Mesendoderm (in vitro differentiated cells): ENCODE measurements around the gene CDK5RAP2.

Experiments
- DNase-seq: peaks from one replicate; pipeline ENCODE4 v3.0.0; 2013
- H2AK5ac ChIP-seq: 2 replicates; pipeline ENCODE4 v1.6.1; 2013; ENCODE audit warnings: low read length, inconsistent platforms
- H2BK120ac ChIP-seq: 2 replicates; pipeline ENCODE4 v1.6.1; 2013; ENCODE audit warnings: low read depth, mild to moderate bottlenecking, low read length, moderate library complexity, mixed read lengths
- H2BK15ac ChIP-seq: replicated peaks from 2 replicates; pipeline ENCODE4 v1.6.1; 2013; ENCODE audit warnings: low read depth, mild to moderate bottlenecking, moderate library complexity
- H2BK5ac ChIP-seq: 2 replicates; pipeline ENCODE4 v1.6.1; 2013; ENCODE audit warnings: low read length, inconsistent platforms
- H3K18ac ChIP-seq: 2 replicates; pipeline ENCODE4 v1.6.1; 2013; ENCODE audit warnings: mild to moderate bottlenecking, low read length, mixed read lengths
- H3K23ac ChIP-seq: one replicate; pipeline ENCODE4 v1.6.1; 2013; ENCODE audit warnings: low read length
- H3K27ac ChIP-seq: 2 replicates; pipeline ENCODE4 v1.5.1; 2013; ENCODE audit warnings: low read depth, mild to moderate bottlenecking, inconsistent platforms, low read length, moderate library complexity
- H3K27me3 ChIP-seq: 2 replicates; pipeline ENCODE4 v1.6.1; 2013; ENCODE audit warnings: low read length, control low read depth, mild to moderate bottlenecking, inconsistent platforms; ENCODE audit not compliant: insufficient read depth, poor library complexity
- H3K36me3 ChIP-seq: 2 replicates; pipeline ENCODE4 v1.6.1; 2013; ENCODE audit warnings: low read length, inconsistent platforms; ENCODE audit not compliant: control insufficient read depth, insufficient read depth
- H3K4ac ChIP-seq: one replicate; pipeline ENCODE4 v1.6.1; 2013; ENCODE audit warnings: low read depth, mild to moderate bottlenecking, low read length, moderate library complexity
- H3K4me1 ChIP-seq: 2 replicates; pipeline ENCODE4 v1.6.1; 2013; ENCODE audit warnings: low read depth, low read length, inconsistent platforms; ENCODE audit not compliant: control insufficient read depth
- H3K4me2 ChIP-seq: 2 replicates; pipeline ENCODE4 v1.6.1; 2013; ENCODE audit warnings: low read length
- H3K4me3 ChIP-seq: 2 replicates; pipeline ENCODE4 v1.5.1; 2013; ENCODE audit warnings: mild to moderate bottlenecking, low read length
- H3K56ac ChIP-seq: one replicate; pipeline ENCODE4 v1.6.1; 2013; ENCODE audit warnings: low read length
- H3K79me1 ChIP-seq: 2 replicates; pipeline ENCODE4 v1.6.1; 2013; ENCODE audit warnings: low read length, inconsistent platforms
- H3K79me2 ChIP-seq: 2 replicates; pipeline ENCODE4 v1.6.1; 2013; ENCODE audit warnings: mild to moderate bottlenecking, low read length; ENCODE audit not compliant: control insufficient read depth, insufficient read depth
- H3K9ac ChIP-seq: 2 replicates; pipeline ENCODE4 v1.6.1; 2013; ENCODE audit warnings: low read length, inconsistent platforms
- H4K5ac ChIP-seq: one replicate; pipeline ENCODE4 v1.6.1; 2013; ENCODE audit warnings: low read length
- H4K8ac ChIP-seq: one replicate; pipeline ENCODE4 v1.6.1; 2013; ENCODE audit warnings: low read depth, mild to moderate bottlenecking, control low read depth, low read length, moderate library complexity
- WGBS: extraction: QIAGEN DNeasy Blood & Tissue Kit; methylation state at CpG from one replicate; pipeline ENCODE4 v1.1.7; 2013; ENCODE audit warnings: low lambda C conversion rate, missing lambda C conversion rate; ENCODE audit not compliant: insufficient coverage; ENCODE audit errors: extremely low coverage; 5-methylcytosine and 5-hydroxymethylcytosine counted together

The CDK5RAP2 gene

DNA sequence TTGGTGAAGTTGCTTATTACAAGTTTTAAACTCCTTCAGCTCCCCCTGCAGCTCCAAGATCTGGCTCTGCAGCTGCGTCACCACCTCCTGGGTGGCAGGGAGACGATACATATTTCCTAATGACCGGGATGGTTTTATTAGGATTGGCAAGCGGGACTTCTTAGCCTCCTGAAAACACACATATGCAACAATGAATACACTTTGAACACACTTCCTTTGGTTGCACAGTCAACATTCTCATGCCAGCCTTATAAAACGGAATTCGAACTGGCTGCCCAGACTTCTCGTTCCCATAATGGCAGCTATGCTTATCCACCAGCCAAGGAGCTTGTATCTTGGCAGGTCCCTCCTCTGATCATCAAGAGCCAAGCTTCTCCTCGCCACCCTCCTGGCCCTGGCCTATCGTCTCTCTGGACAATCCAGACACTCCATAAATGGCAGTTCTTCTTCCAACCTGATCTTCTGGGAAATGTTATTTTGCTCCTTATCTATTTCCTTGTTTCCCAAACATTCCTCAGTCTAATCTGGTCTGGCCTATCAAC, 131.9 kb downstream of the CDK5RAP2 start:
- H3K18ac ChIP-seq: no peak overlapping the region
- no peak overlapping the region for H2AK5ac ChIP-seq
- no peak overlapping the region for H3K9ac ChIP-seq
- no peak overlapping the region for H3K56ac ChIP-seq
- H2BK5ac ChIP-seq: no peak overlapping the region
- no peak overlapping the region for H3K23ac ChIP-seq
- H3K4me2 ChIP-seq: no peak overlapping the region
- DNase-seq: peak; percentile 2
- H3K27me3 ChIP-seq: no peaks in the 10 kb centered on the region
- H3K27ac ChIP-seq: no peak overlapping the region
- no peak overlapping the region for H2BK120ac ChIP-seq
- H3K4ac ChIP-seq: no peak overlapping the region
- WGBS: no CpG with 5 or more reads among the region's 9 CpGs
- no peaks in the 10 kb centered on the region for H3K79me1 ChIP-seq
- no peaks in the 10 kb centered on the region for H3K4me1 ChIP-seq
- no peak overlapping the region for H4K8ac ChIP-seq
- H3K79me2 ChIP-seq: no peaks in the 10 kb centered on the region
- no peak overlapping the region for H2BK15ac ChIP-seq
- peaks cover 2% of the 10 kb centered on the region for H3K36me3 ChIP-seq
- H3K4me3 ChIP-seq: no peak overlapping the region
- no peak overlapping the region for H4K5ac ChIP-seq

DNA sequence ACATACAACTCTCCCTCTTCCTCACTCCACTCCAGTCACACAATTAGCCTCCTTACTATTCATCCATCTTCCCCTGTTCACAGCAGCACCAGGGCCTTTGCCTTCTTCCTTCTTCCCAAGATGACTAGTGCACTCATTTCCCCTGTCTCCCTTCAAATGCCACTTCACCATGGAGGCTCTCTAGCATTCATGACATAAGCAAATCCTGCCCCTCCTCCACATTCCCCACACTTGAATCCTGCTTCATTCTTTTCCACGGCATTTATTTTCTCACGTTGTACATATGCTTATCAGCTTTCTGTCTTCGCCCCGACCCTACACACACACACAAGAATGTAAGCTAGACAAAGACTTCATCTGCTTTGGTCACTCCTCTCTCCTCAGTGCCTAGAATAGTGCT, 133.3 kb downstream of the CDK5RAP2 start:
- Histone ChIP-seq H3K4ac (no peak overlapping the region), H3K4me2 (no peak overlapping the region), H4K8ac (no peak overlapping the region), H2BK15ac (no peak overlapping the region), H3K9ac (no peak overlapping the region), H3K27me3 (no peaks in the 10 kb centered on the region), H3K36me3 (peaks cover 2% of the 10 kb centered on the region), H3K27ac (no peak overlapping the region), H3K4me3 (no peak overlapping the region), H2AK5ac (no peak overlapping the region), H3K79me2 (no peaks in the 10 kb centered on the region), H2BK5ac (no peak overlapping the region), H3K18ac (no peak overlapping the region), H3K79me1 (no peaks in the 10 kb centered on the region), H3K4me1 (no peaks in the 10 kb centered on the region), H4K5ac (no peak overlapping the region), H2BK120ac (no peak overlapping the region), H3K56ac (no peak overlapping the region), H3K23ac (no peak overlapping the region)
- DNase-seq: peak; percentile 14
- WGBS: no CpG with 5 or more reads among the region's 4 CpGs

GRCh38 chr9:120443976-120444375, 136.0 kb downstream of the CDK5RAP2 start:
- Histone ChIP-seq H3K4ac (no peak overlapping the region), H3K4me2 (no peak overlapping the region), H2AK5ac (no peak overlapping the region), H3K79me2 (no peaks in the 10 kb centered on the region), H3K4me1 (no peaks in the 10 kb centered on the region), H3K18ac (no peak overlapping the region), H2BK5ac (no peak overlapping the region), H3K27me3 (no peaks in the 10 kb centered on the region), H4K5ac (no peak overlapping the region), H3K27ac (no peak overlapping the region), H4K8ac (no peak overlapping the region), H2BK120ac (no peak overlapping the region), H3K23ac (no peak overlapping the region), H3K36me3 (peaks cover 7% of the 10 kb centered on the region), H3K9ac (no peak overlapping the region), H3K56ac (no peak overlapping the region), H3K4me3 (no peak overlapping the region), H2BK15ac (no peak overlapping the region), H3K79me1 (no peaks in the 10 kb centered on the region)
- no peak for DNase-seq
- no CpG with 5 or more reads among the region's 3 CpGs for WGBS

GRCh38 chr9:120443489-120443888, 136.5 kb downstream of the CDK5RAP2 start:
- H3K23ac ChIP-seq: no peak overlapping the region
- no peaks in the 10 kb centered on the region for H3K4me1 ChIP-seq
- no peaks in the 10 kb centered on the region for H3K79me2 ChIP-seq
- no peak overlapping the region for H2AK5ac ChIP-seq
- H4K5ac ChIP-seq: no peak overlapping the region
- no peak overlapping the region for H3K27ac ChIP-seq
- H3K79me1 ChIP-seq: no peaks in the 10 kb centered on the region
- no peak overlapping the region for H2BK120ac ChIP-seq
- H3K9ac ChIP-seq: no peak overlapping the region
- H3K56ac ChIP-seq: no peak overlapping the region
- no peaks in the 10 kb centered on the region for H3K27me3 ChIP-seq
- no peak overlapping the region for H3K4ac ChIP-seq
- no peak overlapping the region for H2BK5ac ChIP-seq
- no peak overlapping the region for H3K4me2 ChIP-seq
- peaks cover 9% of the 10 kb centered on the region for H3K36me3 ChIP-seq
- H4K8ac ChIP-seq: no peak overlapping the region
- DNase-seq: no peak
- no CpG with 5 or more reads among the region's 2 CpGs for WGBS
- no peak overlapping the region for H3K4me3 ChIP-seq
- H2BK15ac ChIP-seq: no peak overlapping the region
- H3K18ac ChIP-seq: no peak overlapping the region

DNA sequence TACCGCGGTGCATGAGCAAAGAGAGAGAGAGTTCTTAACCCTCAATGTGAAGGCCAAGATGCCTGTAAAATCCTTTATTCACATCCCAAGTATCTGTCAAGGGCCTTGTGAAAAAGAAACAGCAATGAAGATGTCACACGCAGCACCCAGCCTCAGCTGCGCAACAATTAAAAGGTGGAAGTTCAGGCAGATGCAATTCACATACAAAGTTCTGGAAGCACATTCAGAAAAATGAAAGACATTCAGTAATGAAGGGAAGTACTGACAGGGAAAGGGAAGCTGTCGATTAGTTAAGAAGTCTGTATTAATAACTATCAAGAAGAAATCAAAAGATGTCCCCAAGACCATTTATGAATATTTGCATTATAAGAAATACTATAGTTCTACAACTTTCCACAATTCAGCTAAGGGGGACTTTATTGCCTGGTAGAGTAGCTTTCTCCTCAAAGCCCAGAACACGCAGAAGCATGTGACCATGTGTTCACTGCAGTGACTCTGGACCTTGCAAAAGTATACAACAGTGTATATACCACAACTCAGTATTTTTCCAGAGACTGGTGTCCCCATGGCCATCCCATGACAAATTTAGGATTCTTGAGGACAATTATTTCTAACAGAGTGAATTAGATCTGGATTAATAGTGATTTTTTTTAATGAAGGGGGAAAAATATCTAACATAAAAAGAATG, 137.5 kb downstream of the CDK5RAP2 start:
- no peak overlapping the region for H3K23ac ChIP-seq
- WGBS: no CpG with 5 or more reads among the region's 6 CpGs
- H3K56ac ChIP-seq: no peak overlapping the region
- no peak overlapping the region for H3K4ac ChIP-seq
- no peak overlapping the region for H2BK120ac ChIP-seq
- no peak overlapping the region for H2BK15ac ChIP-seq
- H3K27me3 ChIP-seq: no peaks in the 10 kb centered on the region
- no peak overlapping the region for H4K8ac ChIP-seq
- no peak overlapping the region for H3K18ac ChIP-seq
- no peaks in the 10 kb centered on the region for H3K79me2 ChIP-seq
- no peak for DNase-seq
- H3K4me1 ChIP-seq: no peaks in the 10 kb centered on the region
- peaks cover 9% of the 10 kb centered on the region for H3K36me3 ChIP-seq
- H4K5ac ChIP-seq: no peak overlapping the region
- H3K27ac ChIP-seq: no peak overlapping the region
- no peaks in the 10 kb centered on the region for H3K79me1 ChIP-seq
- no peak overlapping the region for H2BK5ac ChIP-seq
- H3K4me3 ChIP-seq: no peak overlapping the region
- H3K9ac ChIP-seq: no peak overlapping the region
- no peak overlapping the region for H2AK5ac ChIP-seq
- H3K4me2 ChIP-seq: no peak overlapping the region
